CD4-positive, alpha-beta T cell (primary cell): ENCODE measurements around the gene CCDC60. TPM values are rescaled to one million over a fixed set of nuclear protein-coding genes. Genes with fewer than 3 reads are reported as not detected.

Source experiments
- ATAC-seq: fragments of 200-7000 bp; cut with Tn5 transposase; one replicate; pipeline ENCODE4 v1.10.0; 2022; ENCODE audit warnings: mild to moderate bottlenecking; ENCODE audit not compliant: poor library complexity
- CTCF ChIA-PET: fragments of 350-600 bp; sonication (Branson Sonifier 250); formaldehyde crosslinking; loops from one replicate; lab custom pipeline; 2021; ENCODE audit warnings: antibody characterized with exemption, inconsistent platforms; lab: Charles Lee
- POLR2A ChIA-PET: fragments of 350-600 bp; sonication (Branson Sonifier 250); formaldehyde crosslinking; loops from one replicate; lab custom pipeline; 2021; ENCODE audit warnings: antibody characterized with exemption, inconsistent platforms; lab: Charles Lee
- DNase-seq, 14 experiments: peaks; one replicate each; pipeline ENCODE4 v3.0.0-alpha.2; 2013 to 2020; ENCODE audit warnings: mixed read lengths in 2 of 14
- H3K27ac ChIP-seq, 2 donors: one replicate each; pipeline versions ENCODE4 v1.5.1 to v1.7.0; 2013; ENCODE audit warnings: low read length in 2 of 2, low read depth in 1 of 2, mild to moderate bottlenecking in 1 of 2
- H3K27me3 ChIP-seq, 2 experiments: 1 replicate in 1 of 2; 2 replicates in 1 of 2; pipeline versions ENCODE4 v1.6.1 to v1.7.0; 2013; ENCODE audit warnings: low read length in 2 of 2, control low read depth in 1 of 2, mild to moderate bottlenecking in 1 of 2, moderate library complexity in 1 of 2; ENCODE audit not compliant: insufficient read depth in 2 of 2, control insufficient read depth in 1 of 2
- H3K36me3 ChIP-seq: one replicate; pipeline ENCODE4 v1.6.1; 2013; ENCODE audit warnings: low read length, control low read depth; ENCODE audit not compliant: insufficient read depth
- H3K4me1 ChIP-seq: one replicate; pipeline ENCODE4 v1.6.1; 2013; ENCODE audit warnings: low read length, control low read depth; ENCODE audit not compliant: insufficient read depth
- H3K4me3 ChIP-seq: one replicate; pipeline ENCODE4 v1.5.1; 2013; ENCODE audit warnings: mild to moderate bottlenecking, low read length, moderate library complexity
- H3K9me3 ChIP-seq, 2 experiments: 1 replicate in 1 of 2; 2 replicates in 1 of 2; pipeline versions ENCODE4 v1.6.1 to v1.7.0; 2013; ENCODE audit warnings: low read length in 2 of 2, mild to moderate bottlenecking in 2 of 2, control low read depth in 1 of 2, moderate library complexity in 1 of 2; ENCODE audit not compliant: control insufficient read depth in 1 of 2, insufficient read depth in 1 of 2
- H3K27ac Mint-ChIP-seq: one replicate; pipeline ENCODE4 v1.8.0; 2020; ENCODE audit warnings: mixed read lengths
- H3K27me3 Mint-ChIP-seq: one replicate; pipeline ENCODE4 v1.8.0; 2021; ENCODE audit warnings: mixed read lengths
- H3K36me3 Mint-ChIP-seq: one replicate; pipeline ENCODE4 v1.8.0; 2021; ENCODE audit warnings: low read depth, mixed read lengths
- H3K4me1 Mint-ChIP-seq: one replicate; pipeline ENCODE4 v1.8.0; 2021; ENCODE audit warnings: low read depth, mixed read lengths
- H3K4me3 Mint-ChIP-seq: one replicate; pipeline ENCODE4 v1.8.0; 2020; ENCODE audit warnings: mild to moderate bottlenecking, mixed read lengths
- H3K9me3 Mint-ChIP-seq: one replicate; pipeline ENCODE4 v1.8.0; 2020; ENCODE audit warnings: mixed read lengths
- CTCF ChIP-seq: fragments of 200-600 bp; IDR thresholded peaks from one replicate; pipeline ENCODE4 v1.8.0; 2022; ENCODE audit warnings: antibody characterized with exemption, mild to moderate bottlenecking
- intact Hi-C, 2 experiments: fragments of 100-400 bp; cut with DNase I in 1 of 2; cut with micrococcal nuclease in 1 of 2; formaldehyde crosslinking; loops; one replicate each; pipeline versions ENCODE4 v1.15.1 to v1.9.0; 2023 to 2025; cut with DNase I, micrococcal nuclease
- total RNA-seq, 174 experiments: library from RNA in 2 of 174; stranded (reverse) in 2 of 174; gene quantifications; one replicate each; pipeline ENCODE4 v1.2.3 and lab custom pipeline; 2021 to 2026

Gene CCDC60
- total RNA-seq, 2 experiments from 2014 or later: not detected

DNA sequence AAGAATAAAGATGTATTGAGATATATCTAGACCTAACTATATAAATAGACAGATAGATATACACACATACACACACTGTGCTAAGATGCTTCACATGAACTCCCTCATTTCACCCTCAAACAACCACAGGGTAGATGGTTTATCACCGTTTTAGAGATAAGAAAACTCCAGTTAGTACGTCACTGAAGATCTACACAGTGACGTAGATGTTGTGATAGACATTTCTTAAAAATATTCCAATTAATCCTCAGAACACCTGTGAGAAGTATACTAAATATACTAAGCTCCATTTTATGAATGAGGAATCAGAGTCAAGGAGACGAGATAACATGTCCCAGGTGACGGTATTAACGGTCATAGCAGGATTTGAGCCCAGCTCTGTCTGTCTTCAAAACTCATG is 31.5 kb downstream of the CCDC60 start:
- no peaks in the 10 kb centered on the region for H3K36me3 ChIP-seq
- Mint-ChIP-seq H3K4me3 (no peak overlapping the region), H3K4me1 (no peaks in the 10 kb centered on the region), H3K27me3 (peaks cover 9% of the 10 kb centered on the region), H3K9me3 (no peaks in the 10 kb centered on the region), H3K27ac (no peak overlapping the region), H3K36me3 (no peaks in the 10 kb centered on the region)
- H3K27me3 ChIP-seq: peaks cover 0 to 2% of the 10 kb centered on the region in 2 experiments
- no peak for TF ChIP-seq CTCF
- H3K4me3 ChIP-seq: no peak overlapping the region
- no peaks in the 10 kb centered on the region for H3K9me3 ChIP-seq
- DNase-seq (no peak), ATAC-seq (no peak)
- ChIA-PET POLR2A (no interaction called here), CTCF (no interaction called here)
- no peak overlapping the region for H3K27ac ChIP-seq
- intact Hi-C loops: no loop called here
- no peaks in the 10 kb centered on the region for H3K4me1 ChIP-seq

DNA sequence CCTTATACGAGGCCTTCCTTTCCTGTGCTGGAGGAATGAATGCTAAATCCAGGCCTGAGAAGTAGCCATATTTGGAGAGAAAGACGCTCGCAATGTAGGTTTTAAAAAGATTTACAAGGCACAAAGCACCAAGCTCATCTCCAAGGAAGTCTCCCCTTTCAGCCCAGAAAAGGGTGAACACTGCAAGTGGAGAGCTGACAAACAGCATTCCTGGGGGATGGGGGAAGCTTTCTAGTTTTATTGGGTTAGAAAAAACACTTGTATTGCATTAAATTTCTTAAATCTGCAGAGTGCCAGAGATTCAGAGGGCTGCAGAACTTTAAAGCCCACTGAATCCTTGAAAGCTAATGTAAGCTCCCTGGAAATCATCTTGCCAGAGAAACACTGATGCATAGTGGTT is 34.6 kb downstream of the CCDC60 start:
- DNase-seq (no peak), ATAC-seq (no peak)
- H3K27ac Mint-ChIP-seq: no peak overlapping the region
- H3K4me3 Mint-ChIP-seq: no peak overlapping the region
- H3K27me3 Mint-ChIP-seq: peaks cover 9% of the 10 kb centered on the region
- no peak for TF ChIP-seq CTCF
- Histone ChIP-seq H3K27ac (no peak overlapping the region), H3K4me3 (no peak overlapping the region), H3K4me1 (no peaks in the 10 kb centered on the region), H3K27me3 (peaks cover 0 to 2% of the 10 kb centered on the region in 2 experiments), H3K36me3 (no peaks in the 10 kb centered on the region), H3K9me3 (no peaks in the 10 kb centered on the region)
- no peaks in the 10 kb centered on the region for H3K9me3 Mint-ChIP-seq
- ChIA-PET CTCF (no interaction called here), POLR2A (no interaction called here)
- intact Hi-C loops: no loop called here
- H3K4me1 Mint-ChIP-seq: no peaks in the 10 kb centered on the region
- H3K36me3 Mint-ChIP-seq: no peaks in the 10 kb centered on the region

- Mint-ChIP-seq H3K9me3 (no peaks in the 10 kb centered on the region), H3K4me3 (no peak overlapping the region), H3K27ac (no peak overlapping the region), H3K36me3 (no peaks in the 10 kb centered on the region), H3K4me1 (no peaks in the 10 kb centered on the region), H3K27me3 (peaks cover 13% of the 10 kb centered on the region)
- H3K9me3 ChIP-seq: no peaks in the 10 kb centered on the region
- intact Hi-C loops: no loop called here
- ATAC-seq (no peak), DNase-seq (no peak)
- no peak for TF ChIP-seq CTCF
- no peak overlapping the region for H3K4me3 ChIP-seq
- POLR2A ChIA-PET: no interaction called here
- CTCF ChIA-PET: no interaction called here
- H3K36me3 ChIP-seq: no peaks in the 10 kb centered on the region
- peaks cover 2 to 4% of the 10 kb centered on the region in 2 experiments for H3K27me3 ChIP-seq
- no peaks in the 10 kb centered on the region for H3K4me1 ChIP-seq
- no peak overlapping the region for H3K27ac ChIP-seq
Measured at GRCh38 chr12:119369907-119370546, 35.5 kb downstream of the CCDC60 start.
